Measurements from ENCODE around the gene TSPAN15.

TSPAN15 gene

DNA sequence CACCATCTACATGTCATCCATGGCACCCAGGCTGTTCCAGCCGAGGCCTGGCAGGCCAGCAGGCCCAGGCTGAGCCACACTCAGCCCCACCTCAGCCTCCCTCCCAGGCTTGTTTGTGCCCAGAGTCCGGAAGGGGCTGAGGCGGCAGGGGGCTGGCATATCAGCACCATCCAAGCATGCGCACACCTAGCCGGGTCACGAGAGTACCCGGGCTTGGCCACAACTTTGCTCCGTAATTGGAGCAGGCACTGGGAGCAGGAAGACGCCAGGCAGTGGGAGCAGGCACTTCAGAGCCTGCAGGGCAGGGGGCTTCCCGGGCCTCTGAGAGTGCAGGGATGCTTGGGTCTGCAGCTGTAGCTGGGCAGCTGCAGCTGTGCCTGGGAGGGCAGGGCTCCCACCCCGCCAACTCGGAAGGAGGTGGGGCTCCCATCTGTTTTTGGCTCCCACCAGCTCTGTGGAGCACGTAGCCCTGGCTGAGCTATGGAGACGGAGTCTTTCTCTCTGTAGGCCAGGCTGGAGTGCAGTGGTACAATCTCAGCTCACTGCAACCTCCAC lies 15.2 kb upstream of the TSPAN15 start:
- TF ChIP-seq CTCF (IDR thresholded peaks at IDR 0.05) = no peak
- DNase-seq (ENCODE audit: low spot score) = no peak
- Histone ChIP-seq H3K27ac (no peak overlapping the region), H3K4me3 (no peak overlapping the region)

- Histone ChIP-seq H3K4me3 (no peak overlapping the region), H3K27ac (no peak overlapping the region)
- no peak for DNase-seq (ENCODE audit: low spot score)
- TF ChIP-seq CTCF (IDR thresholded peaks at IDR 0.05) = no peak
These were observed 13.7 kb upstream of the TSPAN15 start for GRCh38 chr10:69437321-69438259.

DNA sequence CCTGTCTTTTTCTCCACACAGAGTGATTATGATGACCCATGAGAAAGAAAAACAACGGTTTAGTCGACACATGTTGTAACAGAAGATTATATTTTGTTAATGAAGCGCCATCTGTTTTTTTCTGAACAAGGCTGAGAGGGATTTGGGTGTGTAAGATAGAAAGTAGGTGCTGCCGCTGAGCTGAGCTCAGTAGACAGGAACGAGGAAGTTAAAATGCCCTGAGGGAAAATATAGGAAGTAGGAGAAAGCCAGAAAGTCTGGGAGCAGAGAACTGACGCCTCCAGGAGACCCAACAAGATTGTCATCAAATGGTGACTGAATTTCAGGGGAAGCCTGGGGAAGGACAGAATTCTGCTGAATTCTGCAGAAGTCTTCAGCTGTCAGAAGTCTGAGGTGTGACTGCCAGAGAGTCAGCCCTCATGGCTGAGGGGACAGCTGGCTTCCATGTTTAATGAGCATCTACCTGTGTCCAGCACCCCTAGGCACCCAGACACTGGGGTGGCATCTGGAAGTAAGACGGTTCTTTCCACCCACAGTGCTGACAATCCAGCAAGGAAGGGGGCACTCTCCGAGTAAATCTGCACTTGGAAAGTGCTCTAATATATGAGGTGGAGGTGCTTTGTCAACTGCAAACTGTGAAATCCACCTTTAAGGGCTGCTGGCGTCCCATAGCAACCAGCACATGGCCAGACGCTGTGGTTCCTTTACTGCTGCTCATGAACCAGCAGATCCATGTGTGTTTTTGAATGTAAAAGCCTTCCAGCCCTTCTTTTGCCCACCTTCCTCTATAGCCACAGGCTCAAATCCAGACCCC lies 12.5 kb upstream of the TSPAN15 start:
- Histone ChIP-seq H3K4me3 (no peak overlapping the region), H3K27ac (no peak overlapping the region)
- TF ChIP-seq CTCF (IDR thresholded peaks at IDR 0.05) = no peak
- no peak for DNase-seq (ENCODE audit: low spot score)

DNA sequence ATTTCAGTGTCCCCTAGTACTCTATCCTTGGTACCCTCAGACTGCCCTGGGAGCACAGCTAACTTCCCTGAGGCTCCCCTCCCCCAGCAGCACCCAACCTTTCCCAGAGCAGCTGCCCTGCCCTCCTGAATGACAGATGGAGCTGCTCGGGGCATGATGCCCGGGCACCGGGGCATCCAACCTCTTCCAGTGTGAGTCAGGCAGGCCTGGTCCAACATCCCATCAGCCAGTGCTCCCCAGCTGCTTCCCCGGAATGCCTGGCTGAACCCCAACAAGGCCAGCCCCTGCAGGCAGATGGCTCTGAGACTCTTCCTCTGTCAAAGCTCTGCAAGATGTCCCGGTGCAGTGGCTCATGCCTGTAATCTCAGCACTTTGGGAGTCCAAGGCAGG lies 11.9 kb upstream of the TSPAN15 start:
- DNase-seq (ENCODE audit: low spot score) = no peak
- Histone ChIP-seq H3K27ac (no peak overlapping the region), H3K4me3 (no peak overlapping the region)
- no peak for TF ChIP-seq CTCF (IDR thresholded peaks at IDR 0.05)

GRCh38 chr10:69439813-69440506 lies 11.3 kb upstream of the TSPAN15 start:
- DNase-seq (ENCODE audit: low spot score) = no peak
- TF ChIP-seq CTCF (IDR thresholded peaks at IDR 0.05) = no peak
- no peak overlapping the region for H3K4me3 ChIP-seq
- no peak overlapping the region for H3K27ac ChIP-seq

- no peak overlapping the region for H3K4me3 ChIP-seq
- no peak for TF ChIP-seq CTCF (IDR thresholded peaks at IDR 0.05)
- DNase-seq (ENCODE audit: low spot score) = no peak
These were observed 7.9 kb upstream of the TSPAN15 start for GRCh38 chr10:69443354-69443753.

More at GRCh38 chr10:69443354-69443753, 7.9 kb upstream of the TSPAN15 start:
- H3K27ac ChIP-seq = no peak overlapping the region
